Prostate gland (tissue), 2 donors: ENCODE measurements around the gene SNN. TPM values are rescaled to one million over a fixed set of nuclear protein-coding genes. Genes with fewer than 3 reads are reported as not detected.

Experiments used
- DNase-seq: peaks from one replicate; pipeline ENCODE4 v3.0.0-alpha.2; 2019; ENCODE audit warnings: low spot score
- H3K27ac ChIP-seq, 2 donors: fragments of 200-600 bp; sonication (generic); 2 replicates each; pipeline ENCODE4 v1.5.1; 2017 to 2019
- H3K27me3 ChIP-seq: fragments of 200-600 bp; sonication (generic); replicated peaks from 2 replicates; pipeline ENCODE4 v1.5.1; 2019; ENCODE audit not compliant: insufficient read depth
- H3K36me3 ChIP-seq, 2 donors: fragments of 200-600 bp; sonication (generic); 1 replicate in 1 of 2; 2 replicates in 1 of 2; pipeline versions ENCODE4 v1.5.1 to v1.8.1; 2017 to 2019
- H3K4me1 ChIP-seq: fragments of 200-600 bp; sonication (generic); replicated peaks from 2 replicates; pipeline ENCODE4 v1.5.1; 2019
- H3K4me3 ChIP-seq, 2 donors: fragments of 200-600 bp; sonication (generic); 2 replicates each; pipeline ENCODE4 v1.5.1; 2017 to 2019
- H3K9me3 ChIP-seq: fragments of 200-600 bp; sonication (generic); 2 replicates; pipeline ENCODE4 v1.5.1; 2017
- POLR2A ChIP-seq: fragments of 450-650 bp; IDR thresholded peaks from one replicate; pipeline ENCODE4 v1.6.1; 2016; ENCODE audit warnings: antibody characterized with exemption, mild to moderate bottlenecking
- POLR2AphosphoS5 ChIP-seq: sonication (generic); formaldehyde crosslinking; IDR thresholded peaks from one replicate; pipeline ENCODE4 v1.6.1; 2017; ENCODE audit warnings: antibody characterized with exemption
- WGBS: methylation state at CpG from one replicate; pipeline ENCODE4 v1.1.5; 2018; 5-methylcytosine and 5-hydroxymethylcytosine counted together
- intact Hi-C: fragments of 100-400 bp; cut with DNase I; formaldehyde crosslinking; loops from one replicate; pipeline ENCODE4 v1.14.2; 2022
- total RNA-seq, 2 donors: library from RNA; depleted of rRNA; stranded (reverse); fragments of >200 nt; gene quantifications; one replicate each; pipeline ENCODE4 v1.1.0, GENCODE V29; 2016
- TF ChIP-seq, protein P1 (sequence below), 4 experiments: fragments of 200-600 bp in 2 of 4; fragments of 450-650 bp in 2 of 4; sonication (generic) in 2 of 4; IDR thresholded peaks; 1 replicate in 3 of 4; 2 replicates in 1 of 4; pipeline ENCODE4 v1.5.1; 2016 to 2019; ENCODE audit warnings: antibody characterized with exemption in 4 of 4, mild to moderate bottlenecking in 2 of 4, moderate library complexity in 2 of 4

The SNN gene
- total RNA-seq, 2 donors from 2014 or later: 20.8 TPM

DNA sequence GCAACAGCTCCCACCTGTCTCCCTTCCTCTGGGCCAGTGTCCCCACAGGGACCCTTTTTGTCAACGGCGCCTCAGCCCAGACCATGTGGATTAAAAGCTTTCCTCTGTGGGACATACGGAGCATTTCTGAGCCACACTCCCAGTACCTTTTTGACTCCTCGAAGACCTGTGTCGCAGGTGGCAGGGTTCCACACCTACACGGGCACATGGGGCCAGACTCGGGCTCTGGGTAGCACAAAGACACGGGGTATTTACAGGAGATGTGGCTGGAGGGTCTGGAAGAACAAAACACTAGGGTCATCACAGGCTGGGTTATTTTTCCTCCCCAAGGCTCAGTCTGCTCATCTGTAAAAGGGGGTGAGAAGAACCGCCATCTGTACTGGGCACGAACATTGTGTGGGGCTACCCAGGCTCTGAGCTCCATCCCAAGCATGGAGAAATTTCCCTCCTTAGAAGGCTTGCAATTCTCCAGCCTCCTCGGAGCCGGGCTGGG lies 32.5 kb upstream of the SNN start:
- Histone ChIP-seq H3K9me3 (no peaks in the 10 kb centered on the region), H3K4me3 (peak overlapping the region in 1 of 2 donors; percentile 27), H3K36me3 (no peaks in the 10 kb centered on the region), H3K4me1 (no peaks in the 10 kb centered on the region), H3K27ac (peak overlapping the region; percentile 63 to 64), H3K27me3 (no peaks in the 10 kb centered on the region)
- no peak for DNase-seq
- intact Hi-C loops: no loop called here
- TF ChIP-seq POLR2AphosphoS5: no peak
- 70% methylated on average over 12 of the region's 12 CpGs for WGBS

DNA sequence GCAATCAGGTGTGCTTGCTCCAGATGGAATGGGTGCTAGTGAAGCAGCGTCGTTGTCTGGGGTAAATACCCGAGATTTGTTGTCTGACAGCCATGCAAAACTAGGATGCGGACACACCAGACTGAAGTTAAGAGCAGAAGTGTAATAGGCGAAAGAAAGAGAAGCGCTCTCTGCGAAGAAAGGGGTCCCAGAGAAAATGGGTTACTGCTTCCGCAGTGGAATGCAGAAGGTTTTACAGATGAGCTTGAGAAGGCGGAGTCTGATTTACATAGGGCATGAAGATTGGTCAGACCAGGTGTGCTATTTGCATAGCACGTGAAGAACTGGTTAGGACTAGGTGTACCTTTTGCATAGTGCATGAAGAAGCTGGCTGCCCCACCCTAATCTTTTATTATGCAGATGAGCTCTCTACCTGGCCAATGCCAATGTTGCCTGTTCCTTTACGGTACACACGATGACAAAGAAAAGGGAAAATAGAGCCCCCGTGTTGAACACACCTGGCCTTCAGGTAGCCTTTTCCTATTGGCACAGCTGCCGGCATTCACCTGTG lies 32.0 kb upstream of the SNN start:
- intact Hi-C loops: no loop called here
- Histone ChIP-seq H3K4me3 (peak overlapping the region in 1 of 2 donors; percentile 27), H3K36me3 (no peaks in the 10 kb centered on the region), H3K27me3 (no peaks in the 10 kb centered on the region), H3K9me3 (no peaks in the 10 kb centered on the region), H3K4me1 (no peaks in the 10 kb centered on the region), H3K27ac (peak overlapping the region; percentile 63 to 64)
- 26% methylated on average over 14 of the region's 14 CpGs for WGBS
- TF ChIP-seq, protein P1, sequence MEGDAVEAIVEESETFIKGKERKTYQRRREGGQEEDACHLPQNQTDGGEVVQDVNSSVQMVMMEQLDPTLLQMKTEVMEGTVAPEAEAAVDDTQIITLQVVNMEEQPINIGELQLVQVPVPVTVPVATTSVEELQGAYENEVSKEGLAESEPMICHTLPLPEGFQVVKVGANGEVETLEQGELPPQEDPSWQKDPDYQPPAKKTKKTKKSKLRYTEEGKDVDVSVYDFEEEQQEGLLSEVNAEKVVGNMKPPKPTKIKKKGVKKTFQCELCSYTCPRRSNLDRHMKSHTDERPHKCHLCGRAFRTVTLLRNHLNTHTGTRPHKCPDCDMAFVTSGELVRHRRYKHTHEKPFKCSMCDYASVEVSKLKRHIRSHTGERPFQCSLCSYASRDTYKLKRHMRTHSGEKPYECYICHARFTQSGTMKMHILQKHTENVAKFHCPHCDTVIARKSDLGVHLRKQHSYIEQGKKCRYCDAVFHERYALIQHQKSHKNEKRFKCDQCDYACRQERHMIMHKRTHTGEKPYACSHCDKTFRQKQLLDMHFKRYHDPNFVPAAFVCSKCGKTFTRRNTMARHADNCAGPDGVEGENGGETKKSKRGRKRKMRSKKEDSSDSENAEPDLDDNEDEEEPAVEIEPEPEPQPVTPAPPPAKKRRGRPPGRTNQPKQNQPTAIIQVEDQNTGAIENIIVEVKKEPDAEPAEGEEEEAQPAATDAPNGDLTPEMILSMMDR (IDR thresholded peaks at IDR 0.05): peak in 1 of 4 experiments; percentile 12
- TF ChIP-seq POLR2A (peak; percentile 92), POLR2AphosphoS5 (peak; percentile 99)
- peak; percentile 93 for DNase-seq

DNA sequence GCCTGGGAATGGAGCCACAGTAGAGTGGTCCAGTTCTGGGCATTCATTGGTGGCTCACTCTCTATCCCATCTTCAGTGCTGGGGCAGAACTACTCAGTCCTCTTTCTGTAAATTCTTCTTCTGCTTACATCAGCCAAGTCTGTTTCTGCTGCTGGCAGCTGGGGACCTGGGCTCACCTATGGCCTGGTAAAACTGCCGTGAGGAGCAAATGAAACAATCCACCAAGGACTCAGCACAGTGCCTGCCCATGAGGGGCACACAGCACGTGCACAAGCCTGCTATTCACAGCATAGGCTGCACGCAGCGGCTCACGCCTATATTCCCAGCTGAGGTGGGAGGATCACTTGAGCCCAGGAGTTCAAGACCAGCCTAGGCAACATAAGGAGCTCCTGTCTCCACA lies 30.9 kb upstream of the SNN start:
- peak overlapping the region in 1 of 2 donors; percentile 63 for H3K27ac ChIP-seq
- H3K36me3 ChIP-seq: no peaks in the 10 kb centered on the region
- TF ChIP-seq POLR2A (no peak), POLR2AphosphoS5 (no peak)
- TF ChIP-seq, protein P1 (IDR thresholded peaks at IDR 0.05): no peak
- intact Hi-C loops: no loop called here
- no peaks in the 10 kb centered on the region for H3K4me1 ChIP-seq
- no peak for DNase-seq
- no peaks in the 10 kb centered on the region for H3K27me3 ChIP-seq
- H3K9me3 ChIP-seq: no peaks in the 10 kb centered on the region
- WGBS: 78% methylated on average over 5 of the region's 5 CpGs
- no peak overlapping the region for H3K4me3 ChIP-seq

DNA sequence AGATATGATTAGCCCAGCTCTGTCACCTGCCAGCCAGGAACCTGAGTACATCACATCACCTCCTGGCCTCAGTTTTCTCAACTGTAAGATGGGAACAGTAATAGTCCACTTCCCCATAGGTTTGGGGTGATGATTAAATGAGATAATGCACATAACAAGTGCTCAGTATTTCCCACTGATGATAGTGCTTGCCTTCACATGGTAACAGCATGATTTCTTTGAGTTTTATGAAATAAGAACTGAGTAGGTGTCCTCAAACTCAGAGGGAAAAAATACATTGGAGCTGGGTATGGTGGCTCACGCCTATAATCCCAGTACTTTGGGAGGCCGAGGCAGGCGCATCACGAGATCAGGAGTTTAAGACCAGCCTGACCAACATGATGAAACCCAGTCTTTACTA lies 30.1 kb upstream of the SNN start:
- H3K36me3 ChIP-seq: no peaks in the 10 kb centered on the region
- H3K9me3 ChIP-seq: no peaks in the 10 kb centered on the region
- no peaks in the 10 kb centered on the region for H3K27me3 ChIP-seq
- TF ChIP-seq POLR2AphosphoS5 (no peak), POLR2A (no peak)
- TF ChIP-seq, protein P1 (IDR thresholded peaks at IDR 0.05): no peak
- no peak overlapping the region for H3K27ac ChIP-seq
- no peaks in the 10 kb centered on the region for H3K4me1 ChIP-seq
- 94% methylated on average over 4 of the region's 4 CpGs for WGBS
- no peak for DNase-seq
- intact Hi-C loops: no loop called here
- H3K4me3 ChIP-seq: no peak overlapping the region

DNA sequence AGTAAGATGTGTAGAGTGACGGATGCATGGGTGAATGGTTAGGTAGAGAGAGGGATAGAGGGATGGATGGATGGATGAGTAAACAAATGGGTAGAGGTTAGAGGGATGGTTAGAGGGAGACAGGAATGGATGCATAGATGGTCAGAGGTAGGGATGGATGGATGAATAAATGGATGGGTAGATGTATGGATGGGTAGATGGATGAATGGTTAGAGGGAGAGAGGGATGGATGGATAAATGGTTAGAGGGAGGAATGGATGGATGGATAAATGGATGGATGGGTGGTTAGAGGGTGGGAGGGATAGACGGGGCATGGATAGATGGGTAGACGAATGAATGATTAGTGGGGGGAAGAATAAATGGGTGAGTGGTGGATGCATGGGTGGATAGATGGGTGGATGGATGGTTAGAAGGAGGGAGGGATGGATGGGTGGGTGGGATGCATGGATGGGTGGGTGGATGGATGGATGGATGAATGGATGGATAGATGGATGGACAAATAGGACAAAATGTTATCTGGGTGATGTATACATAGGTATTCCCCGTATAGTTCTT lies 29.2 kb upstream of the SNN start:
- Histone ChIP-seq H3K4me1 (no peaks in the 10 kb centered on the region), H3K4me3 (no peak overlapping the region), H3K9me3 (no peaks in the 10 kb centered on the region), H3K27me3 (no peaks in the 10 kb centered on the region), H3K36me3 (no peaks in the 10 kb centered on the region), H3K27ac (no peak overlapping the region)
- 47% methylated on average over 4 of the region's 4 CpGs for WGBS
- intact Hi-C loops: no loop called here
- DNase-seq: no peak
- TF ChIP-seq POLR2AphosphoS5: no peak
- TF ChIP-seq, protein P1 (IDR thresholded peaks at IDR 0.05): no peak
- no peak for TF ChIP-seq POLR2A
